NCI-H69 (cell line): ENCODE data around the gene WDR45.

Experiments
- DNase-seq: peaks from one replicate; lab custom pipeline; 2025; lab: John Stamatoyannopoulos, UW

Gene WDR45

DNA sequence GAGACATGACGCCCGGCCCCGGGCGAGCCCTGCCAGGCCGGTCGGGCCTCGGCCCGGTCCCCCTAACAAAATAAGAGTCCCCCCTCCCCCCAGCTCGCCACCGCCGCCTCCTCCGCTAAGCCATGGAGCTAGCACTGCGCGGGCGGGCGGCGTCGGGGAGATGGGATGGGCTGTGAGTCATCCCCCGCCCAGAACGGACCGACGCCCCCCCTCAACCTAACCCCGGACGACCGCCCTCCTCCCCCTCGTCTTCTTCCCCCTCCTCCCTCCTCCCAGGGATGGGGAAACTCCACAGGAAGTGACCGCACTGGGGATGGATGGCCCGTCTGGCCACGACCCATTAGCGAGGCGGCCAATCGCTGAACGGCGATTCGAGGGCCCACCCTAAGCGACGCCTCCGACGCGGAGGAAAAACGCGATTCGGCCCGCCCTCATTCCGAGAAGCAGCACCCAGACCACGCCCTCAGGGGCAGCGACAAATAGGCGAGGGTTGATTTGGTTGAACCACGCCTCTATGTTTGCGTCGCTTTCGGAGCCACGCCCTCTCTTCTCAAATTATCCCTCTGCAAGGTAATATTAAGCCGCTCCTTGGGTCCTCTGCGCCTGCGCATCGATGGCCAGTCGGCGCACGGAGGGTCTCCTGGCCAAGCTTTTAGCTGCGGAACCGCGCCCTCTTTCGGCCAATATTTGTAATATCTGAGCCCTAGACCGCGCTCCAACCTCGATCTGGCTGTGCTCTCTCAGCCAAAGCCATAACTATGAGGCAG, 36.3 kb downstream of the WDR45 start, which contains the start of gene TFE3:
Gene TFE3, minus strand, starts transcription at position 138 of the 767 bp plus-strand sequence. Its CDS starts 131 bp downstream, at position 7.
- peak; percentile 98 for DNase-seq

GRCh38 chrX:49042581-49043219, 37.0 kb downstream of the WDR45 start:
- no peak for DNase-seq

- peak; percentile 40 for DNase-seq
Observed at GRCh38 chrX:49041744-49042580, 37.7 kb downstream of the WDR45 start.

- no peak for DNase-seq
Observed at GRCh38 chrX:49040376-49040955, 39.2 kb downstream of the WDR45 start.

DNA sequence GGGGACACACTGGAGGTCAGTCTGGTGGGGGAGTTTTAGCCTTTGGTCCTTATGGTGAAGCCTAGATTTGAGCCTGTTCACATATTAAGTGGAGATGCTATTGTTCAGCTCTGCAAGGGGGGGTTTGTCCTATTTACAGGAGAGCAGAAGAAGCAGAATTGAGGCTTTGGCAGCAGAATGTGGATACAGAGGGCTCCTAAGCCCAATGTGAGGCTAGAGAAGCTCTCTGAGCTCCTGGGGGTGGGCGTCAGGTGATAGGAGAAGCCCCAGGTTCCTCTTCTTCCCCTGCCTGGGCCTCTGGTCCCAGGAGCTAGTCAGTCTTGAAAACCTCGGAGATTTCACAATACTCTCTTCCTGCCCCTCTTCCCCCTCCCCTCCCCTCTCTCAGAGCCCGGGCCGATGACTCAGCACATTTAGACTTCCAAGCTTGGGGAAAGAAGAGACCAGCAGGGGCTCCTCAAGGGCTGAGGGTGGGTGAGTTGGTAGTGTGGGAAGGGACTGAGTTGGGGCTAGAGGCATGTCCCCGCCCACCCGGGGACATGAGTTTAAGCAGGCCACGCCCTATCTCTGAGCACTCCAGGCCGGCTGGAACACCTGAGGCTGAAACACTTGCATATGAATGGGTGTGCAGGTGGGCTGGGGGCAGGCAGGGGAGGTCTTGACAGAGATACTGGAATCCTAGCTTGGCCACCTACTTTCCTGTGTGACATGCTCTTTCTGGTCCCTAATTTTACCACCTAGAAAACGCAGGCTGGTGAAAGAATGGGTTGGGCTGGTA, 39.9 kb downstream of the WDR45 start:
- DNase-seq, result peak; percentile 86

GRCh38 chrX:49037883-49038475, 41.7 kb downstream of the WDR45 start:
- no peak for DNase-seq

GRCh38 chrX:49030283-49030682, 49.4 kb downstream of the WDR45 start:
- DNase-seq, result no peak

DNA sequence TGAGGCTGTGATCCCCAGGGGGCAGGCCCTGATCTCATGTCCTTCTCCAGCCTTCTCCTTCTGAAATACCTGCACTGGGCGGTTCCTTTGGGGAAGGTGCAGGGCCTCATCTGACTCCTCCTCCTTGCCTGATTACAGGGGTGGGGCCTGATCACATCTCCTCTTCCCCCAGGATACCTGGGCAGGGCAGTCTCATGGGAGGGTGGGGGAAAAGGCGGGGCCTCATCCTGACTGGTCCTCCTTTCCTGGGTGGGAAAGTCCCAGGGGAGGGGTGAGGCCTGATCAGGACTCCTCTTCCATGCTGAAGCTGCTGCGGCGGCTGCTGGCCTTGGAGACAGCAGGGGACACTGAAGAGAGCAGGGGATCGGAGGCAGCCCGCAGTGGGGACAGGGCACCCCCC, 49.8 kb downstream of the WDR45 start:
- DNase-seq, result peak; percentile 26
